ENCODE results near the gene RALY.
"Not testable (repeated sequence)": the region's sequence is repeated elsewhere in the genome, so short reads cannot be mapped to it uniquely, and the experiment has no call there.

Gene RALY

GRCh38 chr20:34122274-34122980, 128.7 kb downstream of the RALY start:
- TF ChIP-seq CTCF (IDR thresholded peaks at IDR 0.05; ENCODE audit: low read depth, low read length) = no peak
- no peak for DNase-seq (ENCODE audit: extremely low read depth, low read depth)

GRCh38 chr20:34123309-34123708, 129.6 kb downstream of the RALY start:
- TF ChIP-seq CTCF (IDR thresholded peaks at IDR 0.05; ENCODE audit: low read depth, low read length) = no peak
- no peak for DNase-seq (ENCODE audit: extremely low read depth, low read depth)

- no peak for TF ChIP-seq CTCF (IDR thresholded peaks at IDR 0.05; ENCODE audit: low read depth, low read length)
Observed at GRCh38 chr20:34124469-34125249, 130.9 kb downstream of the RALY start.

GRCh38 chr20:34127792-34128191, 134.1 kb downstream of the RALY start:
- TF ChIP-seq CTCF (IDR thresholded peaks at IDR 0.05; ENCODE audit: low read depth, low read length) = no peak

More at GRCh38 chr20:34124469-34125249, 130.9 kb downstream of the RALY start:
- DNase-seq (ENCODE audit: extremely low read depth, low read depth) = no peak

GRCh38 chr20:34129518-34130162, 135.9 kb downstream of the RALY start:
- DNase-seq (ENCODE audit: extremely low read depth, low read depth) = peak; percentile 43
- peak; percentile 75 for TF ChIP-seq CTCF (IDR thresholded peaks at IDR 0.05; ENCODE audit: low read depth, low read length)

More at GRCh38 chr20:34127792-34128191, 134.1 kb downstream of the RALY start:
- DNase-seq (ENCODE audit: extremely low read depth, low read depth) = no peak

- DNase-seq (ENCODE audit: extremely low read depth, low read depth) = no peak
- TF ChIP-seq CTCF (IDR thresholded peaks at IDR 0.05; ENCODE audit: low read depth, low read length) = no peak
Observed at GRCh38 chr20:34131491-34131890, 137.8 kb downstream of the RALY start.

GRCh38 chr20:34132491-34132890, 138.8 kb downstream of the RALY start:
- DNase-seq (ENCODE audit: extremely low read depth, low read depth) = not testable (repeated sequence)

GRCh38 chr20:34132943-34133342, 139.2 kb downstream of the RALY start:
- not testable (repeated sequence) for DNase-seq (ENCODE audit: extremely low read depth, low read depth)

- DNase-seq (ENCODE audit: extremely low read depth, low read depth) = not testable (repeated sequence)
Observed at GRCh38 chr20:34133365-34133860, 139.7 kb downstream of the RALY start.
